Measurements from ENCODE around the gene SPACDR.
A peak's percentile ranks its signal among the peaks of the same experiment; 100 is the strongest.
"Not testable (repeated sequence)": the region's sequence is repeated elsewhere in the genome, so short reads cannot be mapped to it uniquely, and the experiment has no call there.

SPACDR gene

DNA sequence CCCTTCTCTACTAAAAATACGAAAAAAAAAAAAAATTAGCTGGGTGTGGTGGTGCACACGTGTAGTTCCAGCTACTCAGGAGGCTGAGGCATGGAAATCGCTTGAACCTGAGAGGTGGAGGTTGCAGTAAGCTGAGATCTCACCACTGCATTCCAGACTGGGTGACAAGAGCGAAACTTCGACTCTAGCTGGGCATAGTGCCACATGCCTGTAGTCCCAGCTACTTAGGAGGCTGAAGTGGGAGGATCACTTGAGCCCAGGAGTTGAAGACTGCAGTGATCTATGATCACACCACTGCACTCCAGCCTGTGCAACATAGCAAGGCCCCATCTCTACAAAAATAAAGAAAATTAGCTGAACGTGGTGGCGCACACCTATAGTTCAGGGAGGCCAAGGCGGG, 1.2 kb upstream of the SPACDR start:
- DNase-seq = no peak

DNA sequence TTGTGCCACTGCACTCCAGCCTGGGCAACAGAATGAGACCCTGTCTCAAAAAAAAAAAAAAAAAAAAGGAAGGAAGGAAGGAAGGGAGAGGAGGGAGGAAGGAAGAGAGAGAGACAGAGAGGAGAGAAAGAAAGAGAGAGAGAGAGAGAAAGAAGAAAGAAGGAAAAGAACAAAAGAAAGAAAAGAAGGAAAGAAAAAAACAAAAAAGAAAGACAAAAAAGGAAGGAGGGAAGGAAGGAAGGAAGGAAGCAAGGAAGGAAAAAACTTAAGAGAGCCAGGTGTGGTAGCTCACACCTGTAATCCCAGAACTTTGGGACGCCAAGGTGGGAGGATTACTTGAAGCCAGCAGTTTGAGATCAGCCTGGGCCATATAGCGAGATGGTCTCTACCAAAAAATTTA, 731 bp upstream of the SPACDR start:
- DNase-seq = no peak

DNA sequence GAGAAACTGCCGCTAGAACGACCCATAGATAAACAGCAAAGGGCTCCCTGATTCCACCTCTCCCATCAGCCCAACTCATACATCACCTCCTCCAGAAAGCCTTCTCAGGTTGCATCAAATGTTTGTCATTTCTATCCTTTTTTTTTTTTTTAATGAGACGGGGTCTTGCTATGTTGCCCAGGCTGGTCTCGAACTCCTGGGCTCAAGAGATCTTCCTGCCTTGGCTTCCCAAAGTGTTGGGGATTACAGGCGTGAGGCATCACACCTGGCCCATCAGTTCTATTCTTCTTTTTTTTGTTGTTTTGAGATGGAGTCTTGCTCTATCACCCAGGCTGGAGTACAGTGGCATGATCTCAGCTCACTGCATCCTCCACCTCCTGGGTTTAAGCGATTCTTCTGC, 7.0 kb downstream of the SPACDR start:
- no peak for DNase-seq

DNA sequence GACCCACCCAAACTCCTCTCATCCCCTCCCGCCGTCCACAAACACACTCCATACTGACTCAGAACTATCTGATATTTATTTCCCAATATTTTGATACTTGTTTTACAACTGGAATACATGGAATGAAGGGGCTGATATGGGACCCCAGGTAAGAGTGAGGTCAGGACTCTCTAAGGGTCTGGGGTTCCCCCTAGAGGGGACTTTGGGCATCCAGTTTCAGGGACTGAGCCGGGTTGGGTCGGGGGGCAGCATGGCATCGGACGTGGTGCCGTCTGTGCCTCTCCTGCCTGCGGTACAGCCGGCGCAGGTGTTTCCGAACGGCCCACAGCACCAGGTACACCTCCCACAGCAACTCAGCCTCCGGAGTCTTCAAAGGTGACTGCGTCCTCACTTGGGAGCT, 7.5 kb downstream of the SPACDR start:
- DNase-seq = no peak

DNA sequence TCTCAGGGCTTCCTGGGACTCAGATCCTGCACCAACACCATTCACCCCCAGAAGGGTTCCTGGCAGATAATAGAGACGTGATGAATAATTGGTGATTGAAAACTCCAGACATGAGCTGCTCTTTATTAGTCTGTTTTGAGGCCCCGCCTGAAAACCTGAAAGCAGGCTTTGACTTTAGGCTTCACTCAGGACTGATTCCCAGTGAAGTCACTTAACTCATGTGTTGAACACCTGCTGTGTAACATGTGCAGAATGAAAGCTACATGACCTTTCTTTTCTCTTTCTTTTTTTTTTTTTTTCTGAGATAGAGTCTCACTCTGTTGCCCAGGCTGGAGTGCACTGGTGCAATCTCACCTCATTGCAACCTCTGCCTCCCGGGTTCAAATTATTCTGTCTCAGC, 8.9 kb downstream of the SPACDR start:
- DNase-seq = no peak

DNA sequence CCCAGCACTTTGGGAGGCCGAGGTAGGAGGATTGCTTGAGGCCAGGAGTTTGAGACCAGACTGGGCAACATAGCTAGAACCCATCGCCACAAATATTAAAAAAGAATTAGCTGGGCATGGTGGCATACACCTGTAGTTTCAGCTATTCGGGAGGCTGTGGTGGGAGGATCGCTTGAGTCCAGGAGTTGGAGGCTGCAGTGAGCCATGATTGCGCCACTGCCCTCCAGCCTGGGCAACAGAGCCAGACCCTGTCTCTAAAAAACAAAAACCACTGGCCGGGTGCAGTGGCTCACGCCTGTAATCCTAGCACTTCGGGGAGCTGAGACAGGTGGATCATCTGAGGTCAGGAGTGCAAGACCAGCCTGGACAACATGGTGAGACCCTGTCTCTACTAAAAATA, 10.2 kb downstream of the SPACDR start:
- DNase-seq = not testable (repeated sequence)

DNA sequence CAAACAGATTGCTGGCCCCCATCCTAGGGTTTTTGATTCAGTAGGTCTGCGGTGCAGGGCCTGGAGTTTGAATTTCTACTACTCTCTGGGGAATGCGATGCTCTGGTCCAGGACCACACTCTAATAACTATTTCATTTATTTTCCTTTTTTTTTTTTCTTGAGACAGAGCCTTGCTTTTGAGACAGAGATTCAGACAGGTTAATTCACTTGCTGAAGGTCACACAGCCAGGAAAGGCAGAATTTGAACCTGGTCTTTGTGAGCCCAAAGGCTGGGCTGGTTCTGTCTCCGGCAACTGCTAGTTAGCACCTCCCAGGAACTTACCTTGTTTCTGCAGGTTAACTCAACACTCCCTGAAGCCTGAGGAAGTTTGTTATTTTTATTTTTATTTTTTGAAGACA, 11.5 kb downstream of the SPACDR start:
- DNase-seq = no peak

DNA sequence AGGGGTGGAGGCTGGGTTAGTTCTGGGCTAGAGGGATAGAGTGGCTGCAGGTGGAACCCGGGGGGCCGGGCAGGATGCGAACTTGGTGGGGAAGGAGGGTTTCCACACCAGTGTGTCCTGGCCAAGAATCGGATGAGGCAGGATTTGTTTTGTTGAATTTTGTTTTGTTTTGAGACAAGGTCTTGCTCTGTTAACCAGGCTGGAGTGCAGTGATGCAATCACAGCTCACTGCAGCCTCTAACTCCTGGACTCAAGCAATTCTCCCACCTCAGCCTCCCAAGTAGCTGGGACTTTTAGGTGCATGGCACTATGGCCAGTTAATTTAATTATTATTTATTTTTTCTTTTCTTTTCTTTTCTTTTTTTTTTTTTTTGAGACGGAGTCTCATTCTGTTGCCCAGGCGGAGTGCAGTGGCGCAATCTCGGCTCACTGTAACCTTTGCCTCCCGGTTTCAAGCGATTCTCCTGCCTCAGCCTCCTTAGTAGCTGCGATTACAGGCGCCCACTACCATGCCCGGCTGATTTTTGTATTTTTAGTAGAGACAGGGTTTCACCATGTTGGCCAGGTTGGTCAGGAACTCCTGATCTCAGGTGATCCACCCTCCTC, 14.8 kb downstream of the SPACDR start:
- DNase-seq = no peak

DNA sequence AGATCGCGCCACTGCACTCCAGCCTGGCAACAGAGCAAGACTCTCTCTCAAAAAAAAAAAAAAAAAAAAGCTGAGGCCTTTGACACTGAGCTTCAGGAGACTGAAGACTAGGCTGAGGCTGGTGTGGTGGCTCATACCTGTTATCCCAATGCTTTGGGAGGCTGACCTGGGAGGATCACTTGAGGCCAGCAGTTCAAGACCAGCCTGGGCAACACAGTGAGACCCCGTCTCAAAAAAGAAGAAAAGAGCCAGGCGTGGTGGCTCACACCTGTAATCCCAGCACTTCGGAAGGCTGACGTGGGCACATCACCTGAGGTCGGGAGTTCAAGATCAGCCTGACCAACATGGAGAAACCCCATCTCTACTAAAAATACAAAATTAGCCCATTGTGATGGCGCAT, 16.7 kb downstream of the SPACDR start:
- DNase-seq = not testable (repeated sequence)

DNA sequence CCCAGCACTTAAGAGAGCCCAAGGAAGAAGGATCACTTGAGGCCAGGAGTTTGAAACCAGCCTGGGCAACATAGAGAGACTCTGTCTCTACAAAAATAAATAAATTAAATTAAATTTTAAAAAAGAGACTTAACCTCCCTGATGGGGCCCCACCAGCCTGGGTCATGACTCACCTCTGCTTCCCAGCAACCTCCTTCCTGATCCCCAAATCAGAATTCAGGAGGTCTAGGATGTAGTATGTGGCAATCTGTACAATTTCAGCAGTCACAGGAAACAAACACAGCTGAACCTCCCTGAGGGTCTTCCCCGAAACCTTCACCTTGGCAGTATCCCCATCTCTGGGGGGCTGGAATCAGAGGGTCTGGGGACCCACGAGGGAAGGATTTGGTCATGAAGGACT, 18.0 kb downstream of the SPACDR start:
- no peak for DNase-seq

DNA sequence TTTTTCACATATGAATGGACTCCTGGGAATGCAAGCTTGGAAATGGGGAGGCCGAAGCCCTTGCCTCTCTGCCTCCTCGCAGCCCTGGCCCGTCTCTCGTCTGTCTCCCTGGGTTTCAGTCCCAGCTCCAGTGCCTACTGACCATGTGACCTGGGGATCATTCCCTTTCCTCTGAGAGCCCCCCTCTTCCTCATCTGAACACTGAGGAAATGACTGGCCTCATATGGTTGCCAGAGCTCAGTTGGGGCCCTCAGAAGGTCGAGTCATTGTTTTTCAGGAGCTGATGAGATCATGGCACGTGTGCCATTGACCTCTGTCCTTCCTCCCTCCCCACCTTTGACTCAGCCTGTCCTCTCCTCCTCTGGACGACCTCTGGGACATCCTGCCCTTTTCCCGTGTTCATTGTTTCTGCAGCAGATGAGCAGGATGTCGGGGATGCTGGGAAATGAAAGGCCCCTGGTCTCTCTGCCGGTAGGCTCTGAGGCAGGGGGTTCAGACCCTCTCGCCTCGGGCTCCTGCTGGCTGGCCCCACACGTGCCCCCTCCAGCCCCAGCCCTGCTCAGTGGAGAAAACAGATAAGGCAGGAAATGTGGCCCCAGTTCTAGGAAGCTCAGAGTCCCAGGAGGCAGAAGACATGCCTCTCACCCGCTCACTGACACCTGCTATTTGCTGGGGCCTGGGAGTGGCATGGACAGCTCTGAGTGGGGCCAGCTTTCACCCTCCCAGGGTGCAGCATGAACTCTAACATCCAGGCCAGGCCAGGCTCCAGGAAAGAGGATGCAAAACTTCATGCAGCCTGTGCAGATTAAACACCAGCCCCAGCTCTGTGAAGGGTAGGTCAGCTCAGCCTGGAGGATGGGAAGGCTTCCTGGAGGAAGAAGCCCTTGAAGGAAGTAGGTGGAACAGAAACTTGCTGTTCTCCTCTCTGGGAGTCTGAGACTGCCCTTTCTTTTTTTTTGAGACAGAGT, 19.5 kb downstream of the SPACDR start:
- no peak for DNase-seq

DNA sequence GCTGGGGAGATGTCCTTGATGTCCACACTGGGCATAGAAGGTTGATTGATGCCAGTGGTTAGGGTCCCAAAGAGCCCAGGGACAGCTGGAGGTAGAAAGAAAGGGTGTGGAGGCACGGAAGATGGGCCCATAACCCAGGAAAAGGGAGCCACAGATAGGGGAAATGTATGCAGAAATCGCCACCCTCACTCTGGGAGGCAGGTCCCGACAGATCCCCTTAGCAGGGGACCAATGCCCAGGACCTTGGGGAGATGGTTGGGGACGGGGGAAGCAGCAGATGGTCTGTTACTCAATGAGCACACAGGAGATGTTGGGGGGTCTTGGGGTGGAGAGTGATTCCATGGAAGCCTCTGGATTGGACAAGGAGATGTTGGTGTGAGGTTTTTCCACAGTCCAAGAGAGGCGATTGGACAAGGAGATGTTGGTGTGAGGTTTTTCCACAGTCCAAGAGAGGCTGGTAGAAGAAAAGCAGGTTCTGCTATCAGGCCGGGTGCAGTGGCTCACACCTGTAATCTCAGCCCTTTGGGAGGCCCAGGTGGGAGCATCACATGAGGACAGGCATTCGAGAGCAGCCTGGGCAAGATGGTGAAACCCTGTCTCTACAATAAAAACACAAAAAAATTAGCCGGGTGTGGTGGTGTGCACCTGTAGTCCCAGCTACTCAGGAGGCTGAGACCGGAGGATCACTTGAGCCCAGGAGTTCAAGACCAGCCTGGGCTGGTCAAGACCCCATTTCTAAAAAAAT, 20.8 kb downstream of the SPACDR start:
- no peak for DNase-seq

DNA sequence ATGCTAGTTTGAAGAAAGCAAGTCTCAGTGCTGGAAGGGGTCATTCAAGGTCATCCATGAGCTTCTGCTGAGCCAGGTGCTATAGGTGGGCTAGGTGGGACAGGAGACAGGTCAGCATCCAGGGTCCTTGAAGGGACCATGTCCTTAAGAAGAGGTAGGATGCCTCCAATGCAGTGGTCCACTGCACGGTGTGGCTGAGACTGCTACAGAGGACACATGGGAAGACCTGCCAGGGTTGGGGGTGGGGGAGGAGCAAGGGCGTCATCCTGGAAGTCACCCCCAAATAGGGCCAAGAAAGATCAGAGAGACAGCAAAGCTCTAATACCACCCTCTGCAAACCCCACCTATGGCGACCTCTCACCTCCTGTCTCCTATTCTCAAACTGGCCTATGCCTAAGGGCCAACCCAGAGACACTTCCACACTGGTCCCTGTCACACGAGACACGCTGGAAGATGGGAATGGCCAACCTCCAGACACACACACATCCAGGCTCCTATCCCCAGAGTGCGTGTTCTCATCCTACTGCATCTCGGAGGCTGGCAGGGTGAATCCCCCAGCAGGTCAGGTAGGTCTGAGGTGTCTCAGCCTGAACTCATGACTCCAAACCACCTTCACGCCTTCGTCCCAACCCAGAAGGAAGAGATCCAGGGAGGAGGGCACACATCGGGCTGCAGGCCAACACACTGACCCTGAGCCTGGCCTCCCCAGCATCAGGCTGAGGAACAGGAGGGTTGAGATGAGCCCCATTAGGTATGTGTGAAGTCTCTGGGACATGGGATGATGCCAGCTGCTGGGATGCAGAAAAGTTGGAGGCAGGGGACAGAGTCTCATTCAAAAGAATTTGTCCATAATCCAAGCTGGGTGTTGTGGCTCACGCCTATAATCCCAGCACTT, 22.2 kb downstream of the SPACDR start:
- no peak for DNase-seq

DNA sequence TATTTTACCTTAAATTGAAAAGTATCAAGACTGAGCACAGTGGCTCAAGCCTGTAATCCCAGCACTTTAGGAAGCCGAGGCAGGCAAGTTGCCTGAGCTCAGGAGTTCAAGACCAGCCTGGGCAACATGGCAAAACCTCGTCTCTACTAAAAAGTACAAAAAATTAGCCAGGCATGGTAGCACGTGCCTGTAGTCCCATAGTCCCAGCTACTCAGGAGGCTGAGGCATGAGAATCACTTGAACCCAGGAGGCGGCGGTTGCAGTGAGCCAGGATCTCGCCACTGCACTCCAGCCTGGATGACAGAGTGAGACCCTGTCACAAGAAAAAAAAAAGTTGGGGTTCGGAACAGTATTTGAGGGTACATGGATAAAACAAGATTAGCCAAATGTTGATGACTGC, 24.8 kb downstream of the SPACDR start:
- not testable (repeated sequence) for DNase-seq

DNA sequence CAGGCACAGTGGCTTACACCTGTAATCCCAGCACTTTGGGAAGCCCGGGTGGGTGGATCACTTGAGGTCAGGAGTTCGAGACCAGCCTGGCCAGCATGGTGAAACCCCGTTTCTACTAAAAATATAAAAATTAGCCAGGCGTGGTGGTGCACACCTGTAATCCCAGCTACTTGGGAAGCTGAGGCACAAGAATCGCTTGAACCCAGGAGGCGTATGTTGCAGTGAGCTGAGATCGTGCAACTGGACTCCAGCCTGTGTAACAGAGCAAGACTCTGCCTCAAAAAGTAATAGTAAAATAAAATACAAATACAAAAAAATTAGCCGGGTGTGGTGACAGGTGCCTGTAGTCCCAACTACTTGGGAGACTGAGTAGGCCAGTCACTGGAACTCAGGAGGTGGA, 25.3 kb downstream of the SPACDR start:
- DNase-seq = not testable (repeated sequence)

DNA sequence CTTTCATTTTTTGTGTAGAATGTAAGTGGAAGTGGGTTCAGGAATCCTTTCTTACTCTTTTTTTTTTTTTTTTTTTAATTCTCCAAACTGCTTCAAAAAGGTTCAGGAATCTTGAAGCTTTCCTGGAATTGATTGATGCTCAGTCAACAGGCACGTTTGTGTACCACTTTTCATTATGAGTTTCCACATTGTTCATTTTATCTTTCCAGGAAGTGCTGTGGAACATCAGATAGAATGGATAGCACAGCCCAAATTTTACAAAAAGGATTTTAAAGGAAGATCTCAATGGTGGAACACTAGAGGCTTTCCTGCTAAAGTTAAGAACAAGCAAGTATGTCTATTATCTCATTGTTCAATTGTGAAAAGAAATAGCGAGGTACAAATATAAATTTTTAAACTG, 25.9 kb downstream of the SPACDR start:
- DNase-seq = no peak

DNA sequence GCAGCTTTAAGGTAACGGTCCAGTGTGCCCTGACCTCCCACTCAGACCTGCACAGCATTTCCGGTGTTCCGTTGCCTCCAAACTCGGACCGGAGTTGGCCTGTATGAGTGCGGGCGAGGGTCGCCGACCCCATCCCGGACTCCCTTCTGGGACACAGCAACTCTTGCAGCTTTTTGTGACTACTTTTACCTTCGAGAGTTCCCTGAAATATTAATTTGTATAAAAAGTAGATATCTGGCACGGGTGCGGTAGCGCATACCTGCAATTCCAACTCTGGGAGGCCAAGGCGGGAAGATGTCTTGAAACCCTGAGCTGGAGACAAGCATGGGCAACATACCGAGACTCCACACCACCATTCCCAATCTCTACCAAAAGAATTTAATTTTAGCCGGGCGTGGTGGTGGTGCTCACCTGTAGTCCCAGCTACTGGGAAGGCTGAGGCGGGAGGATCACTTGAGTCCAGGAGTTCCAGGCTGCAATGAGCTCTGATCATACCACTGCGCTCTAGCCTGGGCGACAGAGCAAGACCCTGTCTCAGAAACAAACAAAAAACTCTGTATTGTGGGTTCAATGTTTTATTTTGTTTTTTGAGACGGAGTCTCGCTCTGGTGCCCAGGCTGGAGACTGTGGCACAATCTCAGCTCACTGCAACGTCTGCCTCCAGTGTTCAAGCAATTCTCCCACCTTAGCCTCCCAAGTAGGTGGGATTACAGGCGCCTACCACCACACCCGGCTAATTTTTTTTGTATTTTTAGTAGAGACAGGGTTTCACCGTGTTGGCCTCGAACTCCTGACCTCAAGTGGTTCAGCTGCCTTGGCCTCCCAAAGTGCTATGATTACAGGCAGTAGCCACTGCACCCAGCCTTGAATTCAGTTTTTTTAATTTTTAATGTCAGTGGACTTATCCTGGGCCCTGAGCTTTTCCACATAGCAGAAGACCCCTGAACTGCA, 26.6 kb downstream of the SPACDR start:
- DNase-seq = no peak

DNA sequence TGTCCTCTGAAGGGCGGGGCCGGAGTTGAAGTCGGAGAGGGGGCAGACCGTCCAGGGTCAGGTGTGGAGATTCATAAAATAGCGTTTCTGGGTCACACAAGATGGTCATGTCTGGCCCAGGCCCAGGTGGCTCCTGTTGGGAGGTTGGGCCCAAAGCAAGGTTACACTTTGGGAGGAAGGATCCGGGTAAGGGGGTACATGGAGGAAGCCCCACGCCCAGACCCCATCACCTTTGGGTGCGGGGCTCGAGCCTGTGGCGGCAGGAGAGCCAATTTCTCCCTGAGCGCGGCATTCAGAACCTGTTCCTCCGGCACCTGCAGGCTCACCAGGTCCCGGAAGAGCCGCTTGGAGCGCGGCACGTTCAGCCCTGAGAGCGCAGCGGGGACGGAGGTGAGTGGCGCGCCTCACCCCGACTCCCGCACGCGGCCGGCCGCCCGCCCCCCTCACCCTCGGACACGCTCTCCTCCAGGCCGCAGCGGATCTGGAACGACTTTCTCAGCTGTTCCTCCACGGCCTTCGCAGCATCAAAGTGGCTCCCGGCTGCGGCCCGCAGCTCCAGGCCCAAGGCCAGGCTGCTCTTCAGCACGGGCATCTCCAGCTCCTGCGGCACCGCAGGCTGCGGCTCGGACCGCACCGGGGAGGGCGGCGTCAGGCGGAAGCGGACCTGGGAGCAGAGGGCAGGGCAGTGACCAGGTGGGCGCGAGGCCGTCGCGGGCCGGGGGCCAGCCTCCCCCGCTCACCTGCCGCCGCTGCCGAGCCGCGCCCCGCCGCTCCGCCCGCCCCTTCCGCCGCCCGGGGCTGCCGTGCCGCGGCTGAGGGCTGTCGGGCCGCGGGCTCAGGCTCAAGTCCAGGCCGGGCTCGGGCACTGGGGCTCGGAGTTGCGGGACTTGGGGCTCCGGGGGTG, 28.4 kb downstream of the SPACDR start:
- DNase-seq = peak; percentile 27 to 62 (median 42)

DNA sequence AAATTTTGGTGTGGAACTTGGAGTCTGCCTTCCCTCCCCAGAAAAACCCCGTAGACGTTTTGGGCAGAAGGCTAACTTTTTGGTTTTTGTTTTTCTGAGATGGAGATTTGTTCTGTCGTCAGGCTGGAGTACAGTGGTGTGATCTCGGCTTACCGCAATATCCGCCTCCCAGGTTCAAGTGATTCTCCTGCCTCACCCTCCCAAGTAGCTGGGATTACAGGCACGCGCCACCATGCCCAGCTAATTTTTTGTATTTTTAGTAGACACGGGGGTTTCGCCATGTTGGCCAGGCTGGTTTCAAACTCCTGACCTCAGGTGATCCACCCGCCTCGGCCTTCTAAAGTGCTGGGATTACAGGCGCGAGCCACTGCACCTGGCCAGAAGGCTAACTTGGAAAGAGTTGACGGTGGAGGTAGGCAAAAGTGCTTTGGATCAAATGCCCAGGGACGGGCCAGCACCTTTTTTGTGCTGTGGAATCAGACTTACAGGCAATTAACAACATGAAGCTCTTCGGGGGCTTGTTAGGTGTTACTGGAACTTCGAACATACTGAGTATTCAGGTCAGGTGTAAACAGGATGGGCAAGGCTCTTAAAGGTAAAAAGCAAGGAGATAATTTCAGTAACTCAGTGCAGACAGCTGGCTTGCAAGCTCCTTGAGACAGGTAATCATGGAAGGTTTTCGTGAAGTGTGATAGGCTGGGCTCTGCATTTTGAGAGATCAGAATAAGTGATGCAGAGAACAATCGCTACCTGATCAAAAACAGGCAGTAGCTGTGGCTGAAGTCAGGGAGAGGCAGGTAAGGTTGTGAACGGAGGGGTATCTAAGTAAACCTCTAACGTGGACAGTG, 29.5 kb downstream of the SPACDR start:
- DNase-seq = peak in 1 of 6 experiments; percentile 14
